ENCODE data around the gene LRRC75B. TPM values are rescaled to one million over a fixed set of nuclear protein-coding genes. Genes with fewer than 3 reads are reported as not detected.
"Not testable (repeated sequence)": the region's sequence is repeated elsewhere in the genome, so short reads cannot be mapped to it uniquely, and the experiment has no call there.

LRRC75B gene
- total and polyA plus RNA-seq, 2 of the 13 experiments (the other 11 are each of a cell fraction or from before 2014, with no cell fraction given), result 11.8 to 34.8 TPM

DNA sequence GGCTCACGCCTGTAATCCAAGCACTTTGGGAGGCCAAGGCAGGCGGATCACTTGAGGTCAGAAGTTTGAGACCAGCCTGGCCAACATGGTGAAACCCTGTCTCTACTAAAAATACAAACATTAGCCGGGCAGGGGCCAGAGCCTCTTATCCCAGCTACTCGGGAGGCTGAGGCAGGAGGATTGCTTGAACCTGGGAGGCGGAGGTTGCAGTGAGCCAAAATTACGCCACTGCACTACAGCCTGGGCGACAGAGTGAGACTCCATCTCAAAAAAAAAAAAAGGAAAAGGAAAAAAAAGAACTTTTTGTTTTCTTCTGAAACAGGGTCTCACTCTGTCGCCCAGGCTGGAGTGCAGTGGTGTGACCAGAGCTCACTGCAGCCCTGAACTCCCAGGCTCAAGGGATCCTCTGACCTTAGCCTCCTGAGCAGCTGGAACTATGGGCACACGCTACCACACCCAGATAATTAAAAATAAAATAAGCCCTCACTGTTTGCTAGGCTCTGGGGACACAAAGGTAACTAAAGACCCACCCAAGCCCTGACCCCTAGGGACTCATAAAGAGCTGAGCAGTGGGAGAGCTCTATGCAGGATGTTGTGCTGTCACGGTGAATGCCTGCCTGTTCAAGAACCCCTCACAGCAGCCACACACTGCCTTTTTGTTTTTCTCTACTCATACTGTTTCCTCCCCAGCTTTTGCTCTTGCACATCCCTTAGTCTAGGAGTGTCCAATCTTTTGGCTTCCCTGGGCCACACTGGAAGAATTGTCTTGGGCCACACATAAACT lies 40.2 kb downstream of the LRRC75B start:
- BruUV-seq (replicated peaks); CTCF ChIA-PET (ENCODE audit: low intra/inter-chr PET ratio, low total read pairs); H2AFZ ChIP-seq (ENCODE audit: low read length); ATAC-seq; H3K9me3 ChIP-seq (ENCODE audit: low read length); intact Hi-C loops (cut with micrococcal nuclease; ENCODE audit: unreplicated experiment); FAIRE-seq; H4K20me1 ChIP-seq (ENCODE audit: insufficient read depth, low read length); DNase-seq (ENCODE audit: low spot score); H3K27me3 ChIP-seq (ENCODE audit: control insufficient read depth in 1 of 2, insufficient read depth in 2 of 2, low read length in 2 of 2); in situ Hi-C loops (cut with HindIII; ENCODE audit: extremely low pct_ligation_motif_present, low pct_unique_long_range_greater_than_20kb): not testable (repeated sequence)
- POLR2A ChIA-PET, result interaction anchor here (0.6 to 9.3 kb wide), 12 partner anchors 8 to 50 kb away, joined by 3 to 138 read pairs (median 33); partner anchors contain the start of genes GGT1 and LRRC75B
- H3K9ac ChIP-seq (ENCODE audit: insufficient read depth, low read depth, low read length), result peak overlapping the region; percentile 98
- 0 out of 2 replicates have a peak, but pooled peaks have one; percentile 24 for TF ChIP-seq ZNF513 (CRISPR knock-in tag; conservative IDR thresholded peaks at IDR 0.05)
- TF ChIP-seq MED1 (CRISPR knock-in tag; IDR thresholded peaks at IDR 0.05), result 0 out of 2 replicates have a peak, but pooled peaks have one; percentile 14
- 0 out of 2 replicates have a peak, but pooled peaks have one; percentile 3 for TF ChIP-seq SIN3A (IDR thresholded peaks at IDR 0.05; ENCODE audit: borderline replicate concordance, low read depth, low read length)
- 0 out of 2 replicates have a peak, but pooled peaks have one; percentile 8 for TF ChIP-seq ELF3 (CRISPR knock-in tag; IDR thresholded peaks at IDR 0.05)
- TF ChIP-seq, protein P1, sequence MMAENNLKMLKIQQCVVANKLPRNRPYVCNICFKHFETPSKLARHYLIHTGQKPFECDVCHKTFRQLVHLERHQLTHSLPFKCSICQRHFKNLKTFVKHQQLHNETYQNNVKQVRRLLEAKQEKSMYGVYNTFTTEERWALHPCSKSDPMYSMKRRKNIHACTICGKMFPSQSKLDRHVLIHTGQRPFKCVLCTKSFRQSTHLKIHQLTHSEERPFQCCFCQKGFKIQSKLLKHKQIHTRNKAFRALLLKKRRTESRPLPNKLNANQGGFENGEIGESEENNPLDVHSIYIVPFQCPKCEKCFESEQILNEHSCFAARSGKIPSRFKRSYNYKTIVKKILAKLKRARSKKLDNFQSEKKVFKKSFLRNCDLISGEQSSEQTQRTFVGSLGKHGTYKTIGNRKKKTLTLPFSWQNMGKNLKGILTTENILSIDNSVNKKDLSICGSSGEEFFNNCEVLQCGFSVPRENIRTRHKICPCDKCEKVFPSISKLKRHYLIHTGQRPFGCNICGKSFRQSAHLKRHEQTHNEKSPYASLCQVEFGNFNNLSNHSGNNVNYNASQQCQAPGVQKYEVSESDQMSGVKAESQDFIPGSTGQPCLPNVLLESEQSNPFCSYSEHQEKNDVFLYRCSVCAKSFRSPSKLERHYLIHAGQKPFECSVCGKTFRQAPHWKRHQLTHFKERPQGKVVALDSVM (CRISPR knock-in tag; IDR thresholded peaks at IDR 0.05), result peak; percentile 76
- TF ChIP-seq RBFOX2 (IDR thresholded peaks at IDR 0.05; ENCODE audit: low read depth, low read length), result peak; percentile 46; the same call in 1 of the 2 replicates
- TF ChIP-seq ZNF629 (CRISPR knock-in tag; conservative IDR thresholded peaks at IDR 0.05), result 0 out of 2 replicates have a peak, but pooled peaks have one; percentile 35
- TF ChIP-seq ISX (CRISPR knock-in tag; conservative IDR thresholded peaks at IDR 0.05), result 0 out of 2 replicates have a peak, but pooled peaks have one; percentile 42
- peak; percentile 68; the same call in 1 of the 2 replicates for TF ChIP-seq ZNF121 (CRISPR knock-in tag; IDR thresholded peaks at IDR 0.05)
- peak; percentile 14 for TF ChIP-seq TEAD3 (CRISPR knock-in tag; optimal IDR thresholded peaks at IDR 0.05; ENCODE audit: borderline replicate concordance)
- H3K27ac ChIP-seq (ENCODE audit: extremely low read length, insufficient read depth, low read length), result peak overlapping the region; percentile 98
- H3K4me2 ChIP-seq (ENCODE audit: low read depth, low read length), result peak overlapping the region; percentile 92
- peak overlapping the region in 2 of 3 experiments; percentile 82 to 88; a peak in 5 of 6 replicates for H3K4me3 ChIP-seq (replicated peaks in 1 of 3; ENCODE audit: insufficient read depth in 1 of 3, low read depth in 2 of 3, low read length in 3 of 3)
- peaks cover 74% of the 10 kb centered on the region for H3K79me2 ChIP-seq (ENCODE audit: insufficient read depth, low read length)
- peaks cover 6 to 21% of the 10 kb centered on the region in 2 experiments for H3K36me3 ChIP-seq (replicated peaks in 1 of 2; ENCODE audit: control insufficient read depth in 1 of 2, insufficient read depth in 2 of 2, low read length in 2 of 2)
- peaks cover 74% of the 10 kb centered on the region for H3K4me1 ChIP-seq (ENCODE audit: insufficient read depth, low read length)
- WGBS (ENCODE audit: low lambda C conversion rate), result 77% methylated on average over 10 of the region's 10 CpGs

Data from HepG2 (cell line).